KOPT-K1 (cell line): ENCODE measurements around the gene PRLH.

Source experiments
- H3K27ac ChIP-seq: fragments of 200-600 bp; sonication (generic); 2 replicates; pipeline ENCODE4 v1.5.1; 2016; ENCODE audit warnings: antibody characterized with exemption, mild to moderate bottlenecking, low read depth, low read length; ENCODE audit not compliant: poor library complexity, severe bottlenecking
- H3K36me3 ChIP-seq: fragments of 200-600 bp; sonication (generic); 2 replicates; pipeline ENCODE4 v1.5.1; 2017; ENCODE audit warnings: antibody characterized with exemption, mild to moderate bottlenecking, low read length, moderate library complexity; ENCODE audit not compliant: insufficient read depth
- H3K9me3 ChIP-seq: fragments of 200-600 bp; sonication (generic); 2 replicates; pipeline ENCODE4 v1.5.1; 2017; ENCODE audit warnings: antibody characterized with exemption, low read length, mild to moderate bottlenecking; ENCODE audit not compliant: insufficient read depth, poor library complexity, severe bottlenecking

The PRLH gene

DNA sequence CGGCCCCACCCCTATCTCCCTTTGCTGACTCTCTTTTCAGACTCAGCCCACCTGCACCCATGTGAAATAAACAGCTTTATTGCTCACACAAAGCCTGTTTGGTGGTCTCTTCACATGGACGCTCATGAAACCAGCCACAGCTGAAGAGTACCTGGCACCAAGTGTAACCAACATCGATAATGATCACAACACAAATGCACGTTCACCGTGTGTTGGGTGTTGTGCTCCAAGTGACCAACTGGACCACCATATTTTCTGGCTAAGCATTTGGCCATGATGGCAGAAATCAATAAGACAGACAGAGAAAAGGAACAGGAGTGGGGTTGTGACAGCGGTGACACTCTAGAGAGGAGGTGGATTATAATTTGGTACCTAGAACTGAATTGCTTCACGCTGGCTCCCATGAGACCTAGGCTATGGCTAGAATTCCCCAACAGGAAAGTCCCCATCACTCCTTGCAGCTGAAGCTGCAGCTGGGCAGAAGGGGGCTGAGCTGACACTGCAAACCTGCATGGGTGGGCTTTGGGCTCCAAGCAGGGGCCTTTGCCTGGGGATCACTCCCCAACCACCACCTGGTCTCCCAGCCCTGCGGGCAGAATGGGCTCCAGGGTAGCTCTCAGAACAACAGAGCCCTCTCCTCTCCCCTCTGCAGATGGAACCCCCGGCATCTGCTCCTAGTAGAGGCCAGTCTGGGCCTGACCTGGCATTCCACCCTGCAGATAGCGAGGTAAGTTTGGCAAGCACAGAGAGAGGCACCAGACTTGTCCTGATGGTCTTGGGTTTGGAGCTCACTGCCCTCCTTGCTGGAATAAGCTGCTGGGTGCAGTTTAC is 46.4 kb downstream of the PRLH start:
- Histone ChIP-seq H3K27ac (no peak overlapping the region), H3K36me3 (no peaks in the 10 kb centered on the region), H3K9me3 (no peaks in the 10 kb centered on the region)

DNA sequence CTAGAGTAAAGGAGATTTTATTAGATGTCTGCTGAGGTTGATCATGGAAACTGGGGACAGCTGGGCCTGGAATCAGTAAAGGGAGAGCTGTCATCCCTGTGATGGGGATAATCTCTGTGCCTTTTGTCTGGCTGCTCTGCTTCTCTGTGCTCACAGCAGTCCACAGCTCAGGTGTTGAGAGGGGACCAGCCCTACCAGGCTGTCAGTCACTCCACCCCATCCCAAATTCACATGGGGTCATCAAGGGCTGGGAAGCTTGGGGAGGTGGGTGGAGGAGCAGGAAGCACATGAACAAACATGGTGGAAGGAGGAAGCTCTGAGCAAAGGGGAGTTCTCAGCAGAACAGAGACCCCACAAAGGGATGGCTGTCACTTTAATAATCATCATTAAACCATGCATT is 47.3 kb downstream of the PRLH start:
- H3K36me3 ChIP-seq, result no peaks in the 10 kb centered on the region
- H3K27ac ChIP-seq, result no peak overlapping the region
- no peaks in the 10 kb centered on the region for H3K9me3 ChIP-seq

DNA sequence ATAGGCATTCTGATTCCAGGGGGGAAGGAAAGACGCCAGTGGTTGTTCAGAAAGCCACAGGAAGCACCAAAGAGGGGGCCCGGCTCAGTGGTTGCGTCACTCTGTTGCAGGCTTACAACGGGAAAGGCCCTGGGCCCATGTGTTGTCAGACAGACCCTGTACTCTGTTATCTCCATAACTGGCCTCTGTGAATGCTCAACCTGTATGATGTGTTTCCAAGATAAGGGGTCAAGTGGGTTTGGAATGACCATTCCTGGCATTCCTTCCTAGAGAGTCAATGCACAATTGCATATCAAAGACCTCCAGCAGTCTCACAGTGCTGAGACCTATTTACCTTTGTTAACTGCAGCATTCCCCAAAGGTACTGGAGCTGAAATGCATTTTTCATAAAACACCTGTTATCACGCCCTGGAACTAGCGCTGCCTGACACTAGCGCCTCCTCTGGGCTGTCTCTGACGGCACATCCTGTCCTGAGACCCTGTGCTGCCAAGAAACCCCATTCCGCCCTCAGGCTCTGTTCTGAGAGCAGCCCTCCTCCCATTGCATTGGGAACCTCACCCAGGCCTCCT is 47.9 kb downstream of the PRLH start:
- H3K27ac ChIP-seq, result no peak overlapping the region
- no peaks in the 10 kb centered on the region for H3K36me3 ChIP-seq

DNA sequence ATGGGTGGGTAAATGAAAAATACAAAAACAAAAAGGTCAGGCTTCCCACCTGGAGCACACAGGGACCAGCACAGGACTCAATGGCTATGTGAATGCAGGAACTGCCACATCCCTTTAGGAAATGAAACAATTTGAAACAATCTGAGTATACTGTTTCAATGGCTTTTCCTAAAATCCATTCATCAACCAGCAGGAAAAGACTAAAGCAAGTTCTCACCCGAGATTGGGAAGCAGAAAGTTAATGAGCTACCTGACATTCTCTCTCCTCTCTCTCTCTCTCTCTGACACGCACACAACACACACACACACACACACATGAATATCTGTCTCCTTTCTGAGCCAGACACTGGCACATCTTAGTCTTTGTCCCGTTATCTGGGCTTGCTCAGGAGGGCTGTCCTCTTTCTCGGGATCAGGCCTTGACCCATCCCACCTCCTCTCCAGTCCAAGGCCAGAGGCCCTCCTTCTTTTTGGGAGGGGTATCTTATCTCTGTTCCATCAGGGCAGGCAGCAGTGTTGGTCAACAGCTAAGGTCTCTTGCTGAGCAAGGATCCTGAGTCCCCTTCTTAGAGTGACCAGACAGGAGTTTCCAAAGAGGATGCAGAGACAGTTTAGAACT is 49.4 kb downstream of the PRLH start:
- Histone ChIP-seq H3K27ac (no peak overlapping the region), H3K36me3 (no peaks in the 10 kb centered on the region), H3K9me3 (no peaks in the 10 kb centered on the region)

More for the DNA sequence above, 47.9 kb downstream of the PRLH start:
- H3K9me3 ChIP-seq, result no peaks in the 10 kb centered on the region

DNA sequence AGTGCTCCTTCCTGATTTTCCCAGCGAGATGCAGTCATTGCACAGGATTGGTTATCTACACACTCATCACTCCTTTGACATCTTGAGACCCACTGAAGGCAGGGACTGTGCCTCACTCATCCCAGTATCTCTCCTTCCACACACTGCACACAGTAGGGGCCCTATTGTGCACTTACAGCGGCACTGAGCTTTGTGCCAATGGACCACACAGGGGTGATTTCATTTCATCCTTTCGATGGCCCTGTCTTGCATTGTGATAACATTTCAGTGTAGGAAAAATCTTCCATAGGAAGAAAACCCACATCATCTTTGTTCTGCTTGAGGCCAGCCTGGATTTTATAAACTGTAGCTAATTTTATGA is 50.0 kb downstream of the PRLH start:
- Histone ChIP-seq H3K27ac (no peak overlapping the region), H3K36me3 (no peaks in the 10 kb centered on the region), H3K9me3 (no peaks in the 10 kb centered on the region)
